Fibroblast of upper back skin (primary cell): ENCODE data around the gene IPO5.
A peak's percentile ranks its signal among the peaks of the same experiment; 100 is the strongest.
"Not testable (repeated sequence)": the region's sequence is repeated elsewhere in the genome, so short reads cannot be mapped to it uniquely, and the experiment has no call there.

ENCODE experiments used
- DNase-seq: peaks from one replicate; pipeline ENCODE4 v3.0.0-alpha.2; 2013

Gene IPO5

GRCh38 chr13:98019186-98019585, 65.7 kb downstream of the IPO5 start:
- DNase-seq, result no peak

DNA sequence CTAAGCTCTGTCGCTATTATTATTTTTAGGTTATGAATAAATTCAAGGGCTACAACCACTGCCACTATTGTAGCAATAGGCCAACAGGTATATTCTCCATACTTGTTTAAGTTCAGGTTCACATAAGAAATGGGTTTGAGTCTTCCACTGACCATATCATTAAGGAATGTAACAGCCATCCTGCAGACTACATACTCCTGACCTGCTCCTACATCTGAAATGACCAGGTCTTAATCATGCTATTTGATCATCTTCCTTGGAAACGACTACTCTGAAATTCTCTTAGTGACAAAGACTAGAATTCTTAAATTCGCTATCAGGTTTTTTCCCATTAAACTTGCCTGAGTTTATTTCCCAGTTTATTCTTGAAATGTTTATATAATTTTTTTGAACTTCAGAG, 66.8 kb downstream of the IPO5 start:
- DNase-seq, result no peak

- DNase-seq, result peak; percentile 64
These were observed 68.7 kb downstream of the IPO5 start for GRCh38 chr13:98022210-98022609.

- no peak for DNase-seq
These were observed 72.1 kb downstream of the IPO5 start for GRCh38 chr13:98025480-98026025.

- DNase-seq, result peak; percentile 6
These were observed 73.0 kb downstream of the IPO5 start for GRCh38 chr13:98026457-98026857.

GRCh38 chr13:98032168-98032567, 78.7 kb downstream of the IPO5 start:
- DNase-seq, result no peak

DNA sequence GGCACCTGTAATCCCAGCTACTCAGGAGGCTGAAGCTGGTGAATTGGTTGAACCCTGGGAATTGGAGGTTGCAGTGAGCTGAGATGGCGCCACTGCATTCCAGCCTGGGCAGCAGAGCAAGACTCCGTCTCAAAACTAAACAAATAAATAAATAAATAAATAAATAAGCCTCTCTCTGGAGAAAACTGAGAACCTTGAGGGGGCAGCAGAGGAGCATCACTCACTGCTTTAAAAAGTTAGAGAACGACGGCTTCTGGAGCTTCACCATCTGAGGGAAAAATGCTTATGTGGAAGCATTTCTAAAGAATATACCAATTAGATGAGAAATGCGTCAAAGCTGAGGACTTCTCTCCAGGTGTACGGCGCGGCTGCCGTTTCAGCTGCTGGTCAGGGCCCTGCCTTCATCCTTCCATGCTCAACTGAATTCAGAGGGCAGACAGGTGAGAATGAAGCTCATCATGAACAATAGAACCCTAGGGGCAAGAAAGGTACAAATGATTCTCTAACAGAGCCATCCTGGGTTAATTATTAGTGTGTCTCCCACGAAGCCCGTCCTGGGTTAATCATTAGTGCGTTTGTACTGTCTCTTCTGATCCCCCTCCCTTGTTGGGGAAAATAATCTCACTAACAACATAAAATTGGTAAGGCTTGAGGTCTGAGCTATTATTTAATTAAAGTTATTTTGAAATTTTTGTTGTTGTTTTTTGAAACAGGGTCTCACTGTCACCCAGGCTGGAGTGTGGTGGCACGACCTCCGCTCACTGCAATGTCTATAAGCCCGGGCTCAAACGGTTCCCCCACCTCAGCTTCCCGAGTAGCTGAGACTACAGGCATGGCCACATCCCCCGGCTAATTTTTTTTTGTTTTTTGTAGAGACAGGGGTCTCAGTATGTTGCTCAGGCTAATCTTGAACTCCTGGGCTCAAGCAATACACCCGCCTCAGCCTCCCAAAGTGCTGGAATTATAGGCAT, 80.1 kb downstream of the IPO5 start:
- DNase-seq, result peak; percentile 72

DNA sequence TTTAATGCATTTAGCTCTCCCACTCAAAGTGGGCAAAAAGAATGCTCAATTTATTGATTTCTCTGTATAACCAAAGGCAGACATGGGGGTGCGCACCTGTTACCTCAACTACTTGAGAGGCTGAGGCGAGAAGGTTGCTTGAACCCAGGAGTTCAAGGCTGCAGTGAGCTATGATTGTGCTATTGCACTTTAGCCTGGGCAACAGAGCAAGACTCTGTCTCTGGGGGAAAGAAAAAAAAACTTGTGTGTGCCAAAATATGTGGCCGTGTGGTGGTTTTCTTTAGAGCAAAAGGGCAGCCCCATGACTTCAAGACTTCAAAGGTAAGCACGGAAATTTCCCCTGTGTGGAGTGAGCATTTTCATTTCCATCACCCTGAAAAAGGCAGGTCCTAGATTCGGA, 81.9 kb downstream of the IPO5 start:
- no peak for DNase-seq

- not testable (repeated sequence) for DNase-seq
These were observed 83.3 kb downstream of the IPO5 start for GRCh38 chr13:98036564-98037302.

GRCh38 chr13:98039261-98039660, 85.8 kb downstream of the IPO5 start:
- no peak for DNase-seq

DNA sequence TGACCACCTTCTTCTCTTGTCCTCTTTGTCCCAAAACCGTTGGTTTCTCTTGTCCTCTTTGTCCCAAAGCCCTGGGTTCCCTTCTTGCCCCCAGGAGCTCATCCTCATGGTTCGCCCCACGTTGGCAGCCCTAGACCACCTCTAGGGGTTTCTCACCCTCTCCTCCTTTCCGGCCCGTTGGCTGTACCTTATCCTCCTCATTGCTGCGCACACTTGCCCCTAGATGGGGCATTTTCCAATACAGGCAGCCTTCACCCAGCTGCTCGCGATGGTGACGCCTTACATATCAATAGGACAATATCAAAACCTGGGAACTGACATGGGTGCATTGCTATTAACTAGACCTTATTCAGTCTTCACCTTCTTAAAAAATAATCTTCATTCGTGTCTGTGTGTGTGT, 86.5 kb downstream of the IPO5 start:
- DNase-seq, result no peak

GRCh38 chr13:98041081-98041820, 87.8 kb downstream of the IPO5 start:
- no peak for DNase-seq

GRCh38 chr13:98044301-98044700, 90.8 kb downstream of the IPO5 start:
- no peak for DNase-seq

- DNase-seq, result not testable (repeated sequence)
These were observed 94.3 kb downstream of the IPO5 start for GRCh38 chr13:98047785-98048184.

GRCh38 chr13:98048265-98048664, 94.8 kb downstream of the IPO5 start:
- DNase-seq, result no peak

DNA sequence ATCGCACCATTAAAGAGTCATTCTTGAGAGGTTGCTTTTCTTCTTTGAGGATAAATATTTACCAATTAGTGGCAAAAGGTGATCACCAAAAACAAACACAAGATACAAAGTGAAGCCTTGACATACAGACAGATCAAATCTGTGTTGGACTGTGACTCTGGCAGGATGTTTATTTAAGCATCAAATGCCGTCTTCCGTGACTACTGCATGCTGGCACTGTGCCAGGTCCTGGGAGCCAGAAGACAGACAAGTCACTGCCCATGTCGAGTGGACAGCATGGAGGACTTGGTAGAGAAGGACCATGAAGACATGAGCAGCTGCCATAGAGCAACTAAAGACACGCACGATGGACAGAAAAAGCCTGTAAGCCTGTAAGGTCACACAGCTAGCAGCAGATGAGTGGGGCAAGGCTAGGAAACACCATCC, 96.6 kb downstream of the IPO5 start:
- no peak for DNase-seq

GRCh38 chr13:98052412-98052811, 98.9 kb downstream of the IPO5 start:
- DNase-seq, result no peak

GRCh38 chr13:98054301-98054700, 100.8 kb downstream of the IPO5 start:
- no peak for DNase-seq

DNA sequence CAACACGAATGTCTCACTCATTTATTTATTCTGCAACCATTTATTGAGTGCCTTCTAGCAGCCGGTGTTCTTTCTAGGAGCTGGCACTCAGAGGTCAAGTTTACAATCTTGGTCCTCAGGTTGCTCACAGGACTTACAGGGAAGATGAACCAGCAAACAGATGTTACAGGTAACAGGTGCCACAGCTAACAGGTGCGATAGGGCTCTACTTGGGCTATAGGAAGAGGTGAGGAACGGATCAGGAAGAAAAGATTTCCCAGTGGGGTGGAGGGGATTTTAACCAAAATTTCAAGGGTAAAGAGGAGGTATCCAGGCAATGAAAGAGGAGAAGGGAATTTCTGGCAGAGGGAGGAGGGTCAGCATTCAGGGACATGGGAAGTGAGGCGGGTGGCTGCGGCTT, 102.1 kb downstream of the IPO5 start:
- DNase-seq, result no peak

- no peak for DNase-seq
These were observed 103.5 kb downstream of the IPO5 start for GRCh38 chr13:98056839-98057410.

DNA sequence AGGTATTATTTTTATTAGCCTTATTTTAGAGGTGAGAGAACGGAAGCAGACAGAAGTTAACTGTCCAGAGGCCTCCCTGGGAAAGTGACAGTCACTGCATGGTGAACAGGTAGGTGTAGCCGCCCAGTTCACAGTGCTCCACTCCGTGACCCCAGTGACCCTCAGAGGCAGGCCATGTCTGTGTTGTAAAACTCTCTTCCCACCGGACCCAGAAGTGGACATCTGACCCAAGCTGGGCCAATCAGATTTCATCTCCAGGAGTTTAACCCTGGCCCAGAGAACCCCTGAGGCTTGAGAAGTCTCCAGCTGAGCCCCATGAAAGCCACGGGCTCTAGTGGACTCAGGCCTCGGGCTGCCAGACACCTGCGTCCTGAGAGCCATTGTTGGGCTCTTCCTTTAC, 105.8 kb downstream of the IPO5 start:
- no peak for DNase-seq

DNA sequence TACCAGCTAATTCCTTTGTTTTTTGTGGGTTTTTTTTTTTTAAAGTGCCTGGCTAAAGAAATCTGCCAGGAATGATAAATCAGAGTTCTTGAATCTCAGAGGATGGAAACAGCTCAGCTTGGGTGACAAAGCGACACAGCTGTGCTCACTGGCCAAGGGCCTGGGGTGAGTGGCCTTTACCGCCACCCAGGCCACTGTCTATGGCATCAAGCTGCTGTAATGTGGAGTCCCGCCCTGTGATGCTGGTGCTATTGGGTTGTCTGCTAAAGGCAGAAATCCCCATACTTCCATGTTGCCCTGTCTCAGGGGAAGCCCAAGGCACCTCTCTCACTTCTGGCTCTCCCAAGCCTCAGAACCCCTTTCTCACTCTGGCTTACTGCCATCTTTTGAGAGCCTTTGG, 106.8 kb downstream of the IPO5 start:
- no peak for DNase-seq

GRCh38 chr13:98065468-98065867, 112.0 kb downstream of the IPO5 start:
- no peak for DNase-seq
